Caco-2 (cell line): Measurements from ENCODE around the gene PWP2. TPM values are rescaled to one million over a fixed set of nuclear protein-coding genes. Genes with fewer than 3 reads are reported as not detected.
A peak's percentile ranks its signal among the peaks of the same experiment; 100 is the strongest.

ENCODE experiments used
- BruUV-seq: library from RNA; stranded (reverse); fragments of 400-500 nt; replicated peaks from 2 replicates; lab custom pipeline; 2021; lab: Mats Ljungman, UMichigan
- CTCF ChIA-PET: fragments of 300-600 bp; sonication (Branson Sonifier 250); formaldehyde crosslinking; loops from one replicate; lab custom pipeline; 2022; ENCODE audit warnings: antibody characterized with exemption; lab: Charles Lee
- POLR2A ChIA-PET: fragments of 300-600 bp; sonication (Branson Sonifier 250); formaldehyde crosslinking; loops from one replicate; lab custom pipeline; 2022; ENCODE audit warnings: antibody characterized with exemption; lab: Charles Lee
- DNase-seq, 2 experiments: peaks; one replicate each; pipeline versions ENCODE4 v3.0.0 to v3.0.0-alpha.2; 2020 to 2022
- H3K27me3 ChIP-seq: replicated peaks from 2 replicates; pipeline ENCODE4 v1.6.0; 2011; ENCODE audit warnings: low read length; ENCODE audit not compliant: control insufficient read depth, insufficient read depth
- H3K36me3 ChIP-seq: 2 replicates; pipeline ENCODE4 v1.5.1; 2011; ENCODE audit warnings: low read length; ENCODE audit not compliant: control insufficient read depth, insufficient read depth
- H3K4me1 ChIP-seq: fragments of 250-450 bp; sonication (Bioruptor Pico); 2 replicates; pipeline ENCODE4 v1.5.1; 2020; ENCODE audit warnings: mild to moderate bottlenecking
- H3K4me3 ChIP-seq: 2 replicates; pipeline ENCODE4 v1.5.1; 2011; ENCODE audit warnings: low read depth, mild to moderate bottlenecking, control low read depth, low read length
- H3K9me3 ChIP-seq: fragments of 250-450 bp; sonication (Bioruptor Pico); 2 replicates; pipeline ENCODE4 v1.5.1; 2020; ENCODE audit warnings: mild to moderate bottlenecking, moderate library complexity
- H3K27ac Mint-ChIP-seq: one replicate; pipeline ENCODE4 v1.8.0; 2022; ENCODE audit warnings: mixed read lengths; ENCODE audit not compliant: unreplicated experiment
- H3K27me3 Mint-ChIP-seq: one replicate; pipeline ENCODE4 v1.8.0; 2022; ENCODE audit warnings: mixed read lengths; ENCODE audit not compliant: insufficient read depth, unreplicated experiment
- H3K36me3 Mint-ChIP-seq: one replicate; pipeline ENCODE4 v1.8.0; 2022; ENCODE audit warnings: mild to moderate bottlenecking, mixed read lengths; ENCODE audit not compliant: insufficient read depth, unreplicated experiment
- H3K4me1 Mint-ChIP-seq: one replicate; pipeline ENCODE4 v1.8.0; 2022; ENCODE audit warnings: low read depth, mixed read lengths; ENCODE audit not compliant: unreplicated experiment
- H3K4me3 Mint-ChIP-seq: one replicate; pipeline ENCODE4 v1.8.0; 2022; ENCODE audit warnings: mild to moderate bottlenecking, moderate library complexity, mixed read lengths; ENCODE audit not compliant: unreplicated experiment
- H3K9me3 Mint-ChIP-seq: one replicate; pipeline ENCODE4 v1.8.0; 2022; ENCODE audit warnings: mixed read lengths; ENCODE audit not compliant: unreplicated experiment
- intact Hi-C: fragments of 100-400 bp; cut with micrococcal nuclease; formaldehyde crosslinking; loops from one replicate; pipeline ENCODE4 v1.10.0; 2022; ENCODE audit not compliant: unreplicated experiment
- total RNA-seq: library from RNA; stranded (reverse); gene quantifications from 2 replicates; pipeline ENCODE4 v1.2.3, GENCODE V29; 2022
- TF ChIP-seq, protein P1 (sequence below), 2 experiments: fragments of 200-600 bp in 1 of 2; IDR thresholded peaks; 1 replicate in 1 of 2; 2 replicates in 1 of 2; pipeline versions ENCODE4 v1.5.1 to v1.8.0; 2011 to 2022; ENCODE audit warnings: antibody characterized with exemption in 1 of 2, control low read depth in 1 of 2, inconsistent platforms in 1 of 2, low read depth in 1 of 2, low read length in 1 of 2, mild to moderate bottlenecking in 1 of 2, moderate library complexity in 1 of 2; ENCODE audit not compliant: insufficient read depth in 1 of 2, severe bottlenecking in 1 of 2, unreplicated experiment in 1 of 2

Gene PWP2
- total RNA-seq, 1 experiment from 2014 or later: 30.6 TPM

DNA sequence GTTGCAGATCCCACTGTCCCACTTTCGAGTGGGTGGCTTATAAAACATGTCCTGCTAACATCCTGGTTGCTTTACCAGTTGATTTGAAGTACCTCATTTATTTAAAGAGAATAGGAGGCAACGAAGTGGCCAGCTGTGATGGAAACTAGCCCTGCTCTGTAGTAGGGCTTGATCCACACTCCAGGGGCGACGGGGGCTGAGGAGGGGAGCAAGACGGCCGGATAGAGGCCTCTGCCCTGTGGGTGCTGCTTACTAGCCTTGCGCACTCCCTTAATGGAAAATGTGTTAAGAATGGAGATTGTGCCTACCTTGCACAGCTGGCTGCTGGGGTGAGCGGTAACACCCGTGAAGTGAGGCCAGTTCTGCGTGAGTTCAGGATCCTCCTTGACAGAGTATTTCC is 41.1 kb upstream of the PWP2 start:
- Histone ChIP-seq H3K4me1 (no peaks in the 10 kb centered on the region), H3K27me3 (no peaks in the 10 kb centered on the region), H3K9me3 (no peaks in the 10 kb centered on the region), H3K36me3 (no peaks in the 10 kb centered on the region; the same call in 1 of the 2 replicates), H3K4me3 (no peak overlapping the region)
- POLR2A ChIA-PET: no interaction called here
- Mint-ChIP-seq H3K27me3 (no peaks in the 10 kb centered on the region), H3K9me3 (no peaks in the 10 kb centered on the region), H3K4me3 (no peak overlapping the region), H3K27ac (no peak overlapping the region), H3K36me3 (peaks cover 53% of the 10 kb centered on the region), H3K4me1 (peaks cover 7% of the 10 kb centered on the region)
- BruUV-seq: no TSS peak
- TF ChIP-seq, protein P1, sequence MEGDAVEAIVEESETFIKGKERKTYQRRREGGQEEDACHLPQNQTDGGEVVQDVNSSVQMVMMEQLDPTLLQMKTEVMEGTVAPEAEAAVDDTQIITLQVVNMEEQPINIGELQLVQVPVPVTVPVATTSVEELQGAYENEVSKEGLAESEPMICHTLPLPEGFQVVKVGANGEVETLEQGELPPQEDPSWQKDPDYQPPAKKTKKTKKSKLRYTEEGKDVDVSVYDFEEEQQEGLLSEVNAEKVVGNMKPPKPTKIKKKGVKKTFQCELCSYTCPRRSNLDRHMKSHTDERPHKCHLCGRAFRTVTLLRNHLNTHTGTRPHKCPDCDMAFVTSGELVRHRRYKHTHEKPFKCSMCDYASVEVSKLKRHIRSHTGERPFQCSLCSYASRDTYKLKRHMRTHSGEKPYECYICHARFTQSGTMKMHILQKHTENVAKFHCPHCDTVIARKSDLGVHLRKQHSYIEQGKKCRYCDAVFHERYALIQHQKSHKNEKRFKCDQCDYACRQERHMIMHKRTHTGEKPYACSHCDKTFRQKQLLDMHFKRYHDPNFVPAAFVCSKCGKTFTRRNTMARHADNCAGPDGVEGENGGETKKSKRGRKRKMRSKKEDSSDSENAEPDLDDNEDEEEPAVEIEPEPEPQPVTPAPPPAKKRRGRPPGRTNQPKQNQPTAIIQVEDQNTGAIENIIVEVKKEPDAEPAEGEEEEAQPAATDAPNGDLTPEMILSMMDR (IDR thresholded peaks at IDR 0.05; ENCODE audit: insufficient read depth in 1 of 2, low read depth in 1 of 2, low read length in 1 of 2, severe bottlenecking in 1 of 2, unreplicated experiment in 1 of 2): no peak
- DNase-seq: no peak
- CTCF ChIA-PET: no interaction called here
- intact Hi-C loops: no loop called here

DNA sequence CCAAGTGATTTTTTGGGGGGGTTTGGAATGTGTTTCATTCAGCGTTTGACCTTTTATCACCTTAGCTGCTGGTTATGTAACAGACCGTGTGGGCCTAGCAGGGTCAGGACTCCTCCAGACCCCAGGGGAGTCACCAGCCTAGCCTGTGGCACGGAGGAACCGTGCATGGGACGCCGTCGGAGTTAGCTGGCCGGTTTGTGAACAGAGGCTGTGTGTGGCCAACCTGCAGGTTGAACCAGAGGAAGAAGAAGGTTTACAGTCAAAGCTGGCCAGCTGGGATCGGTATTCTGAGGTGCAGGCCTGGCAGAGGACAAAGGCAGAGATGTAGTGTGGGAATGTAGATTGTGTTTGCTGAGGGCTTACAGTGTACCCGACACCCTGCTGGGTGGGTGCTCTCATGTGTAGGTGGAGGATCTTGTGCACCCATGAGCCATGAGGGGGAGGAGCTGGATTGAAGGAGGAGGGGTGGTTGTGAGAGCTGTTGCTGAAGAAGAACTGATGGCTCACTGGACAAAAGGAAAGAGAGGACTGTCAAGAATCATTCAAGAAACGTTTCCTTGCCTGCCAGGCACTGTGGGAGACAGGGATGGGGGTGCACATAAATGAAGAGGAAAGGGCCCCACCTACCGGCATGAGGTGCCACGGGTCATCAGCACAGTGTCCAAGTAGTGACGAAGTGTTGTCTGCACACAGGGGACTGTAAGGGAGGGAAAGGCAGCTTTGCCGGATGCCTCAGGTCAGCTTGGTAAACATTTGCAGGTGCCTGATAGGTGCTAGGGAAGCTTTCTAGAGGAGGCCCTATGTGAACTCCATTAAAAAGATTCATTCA is 40.0 kb upstream of the PWP2 start:
- Histone ChIP-seq H3K4me1 (no peaks in the 10 kb centered on the region), H3K27me3 (no peaks in the 10 kb centered on the region), H3K36me3 (no peaks in the 10 kb centered on the region; the same call in 1 of the 2 replicates), H3K9me3 (no peaks in the 10 kb centered on the region), H3K4me3 (no peak overlapping the region)
- BruUV-seq: no TSS peak
- Mint-ChIP-seq H3K27ac (peak overlapping the region; percentile 21), H3K9me3 (no peaks in the 10 kb centered on the region), H3K27me3 (no peaks in the 10 kb centered on the region), H3K36me3 (peaks cover 58% of the 10 kb centered on the region), H3K4me3 (no peak overlapping the region), H3K4me1 (peaks cover 7% of the 10 kb centered on the region)
- ChIA-PET CTCF (interaction anchor here (0.5 kb wide), 1 partner anchor 64 kb away, joined by 5 read pairs; no protein-coding TSS in a partner anchor), POLR2A (no interaction called here)
- TF ChIP-seq, protein P1 (IDR thresholded peaks at IDR 0.05; ENCODE audit: insufficient read depth in 1 of 2, low read depth in 1 of 2, low read length in 1 of 2, severe bottlenecking in 1 of 2, unreplicated experiment in 1 of 2): no peak
- no peak for DNase-seq
- intact Hi-C loops: no loop called here

DNA sequence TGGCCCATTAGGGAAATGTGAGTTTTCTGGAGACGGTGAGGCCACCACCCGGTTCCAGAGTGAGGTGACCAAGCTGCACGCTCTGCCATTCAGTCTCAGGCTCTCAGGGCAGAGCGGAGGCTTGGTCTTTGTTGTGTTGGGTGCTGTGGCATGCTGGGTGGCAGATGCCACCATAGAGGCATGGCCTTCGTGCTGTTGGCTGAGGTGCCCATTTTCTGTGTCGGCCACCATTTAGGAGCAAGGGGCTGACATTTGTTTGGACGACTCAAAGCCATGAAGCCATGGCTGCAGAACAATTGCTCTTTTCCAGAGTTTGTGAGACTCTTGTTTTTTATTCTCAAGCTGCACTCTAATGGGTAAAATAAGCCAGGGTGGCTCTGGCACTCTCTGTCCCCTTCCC is 36.8 kb upstream of the PWP2 start:
- CTCF ChIA-PET: no interaction called here
- no peak overlapping the region for H3K4me3 ChIP-seq
- BruUV-seq: no TSS peak

More for the DNA sequence above, 36.8 kb upstream of the PWP2 start:
- no peaks in the 10 kb centered on the region for H3K27me3 Mint-ChIP-seq
- no peak overlapping the region for H3K27ac Mint-ChIP-seq
- POLR2A ChIA-PET: no interaction called here
- TF ChIP-seq, protein P1 (IDR thresholded peaks at IDR 0.05; ENCODE audit: insufficient read depth in 1 of 2, low read depth in 1 of 2, low read length in 1 of 2, severe bottlenecking in 1 of 2, unreplicated experiment in 1 of 2): no peak
- Histone ChIP-seq H3K4me1 (no peaks in the 10 kb centered on the region), H3K36me3 (no peaks in the 10 kb centered on the region; the same call in none of the 2 replicates), H3K9me3 (no peaks in the 10 kb centered on the region), H3K27me3 (no peaks in the 10 kb centered on the region)
- no peak for DNase-seq
- H3K9me3 Mint-ChIP-seq: no peaks in the 10 kb centered on the region
- intact Hi-C loops: no loop called here
- no peak overlapping the region for H3K4me3 Mint-ChIP-seq
- peaks cover 7% of the 10 kb centered on the region for H3K4me1 Mint-ChIP-seq
- peaks cover 56% of the 10 kb centered on the region for H3K36me3 Mint-ChIP-seq
